Measurements from ENCODE around the gene TMPRSS11A.

Gene TMPRSS11A

DNA sequence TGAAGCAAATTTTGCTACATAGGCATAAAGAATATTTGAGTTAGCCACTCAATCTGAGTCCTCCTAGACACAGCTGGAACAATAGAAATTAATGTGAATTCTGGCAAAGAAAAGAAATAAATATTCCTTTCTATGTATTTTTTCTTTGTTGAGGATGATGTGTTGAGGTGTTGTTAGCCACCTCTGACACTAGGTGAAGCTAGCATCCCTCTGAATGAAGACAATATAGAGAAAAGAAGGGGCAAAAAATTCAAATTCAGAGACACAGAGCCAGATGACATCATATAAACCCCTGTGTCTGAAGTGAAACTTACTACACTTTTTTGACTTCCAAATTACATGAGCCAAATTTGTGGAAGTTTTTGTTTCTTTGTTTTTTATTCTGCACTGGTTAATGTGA is 44.9 kb downstream of the TMPRSS11A start:
- no peak for DNase-seq
- intact Hi-C loops (cut with DNase I) = no loop called here

GRCh38 chr4:67915400-67915966 is 47.8 kb downstream of the TMPRSS11A start:
- intact Hi-C loops (cut with DNase I) = no loop called here
- no peak for DNase-seq

DNA sequence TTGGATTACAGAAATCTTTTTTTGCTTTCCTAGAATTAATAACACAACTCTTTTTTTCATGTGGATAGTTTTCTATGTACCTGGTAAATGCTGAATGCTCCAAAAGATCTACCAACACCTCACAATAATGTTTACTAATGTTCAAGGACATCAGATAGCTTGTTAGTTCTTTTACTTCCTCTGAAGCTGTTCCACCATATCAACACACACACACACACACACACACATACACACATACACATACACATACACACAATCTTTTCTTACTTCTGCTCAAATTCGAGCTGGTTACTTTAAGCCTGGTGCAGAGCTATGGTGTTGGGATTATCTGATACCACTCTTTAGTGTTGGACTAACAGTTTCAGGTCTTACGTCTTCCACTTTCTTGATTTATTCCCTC is 51.2 kb downstream of the TMPRSS11A start:
- intact Hi-C loops (cut with DNase I) = no loop called here
- no peak for DNase-seq

DNA sequence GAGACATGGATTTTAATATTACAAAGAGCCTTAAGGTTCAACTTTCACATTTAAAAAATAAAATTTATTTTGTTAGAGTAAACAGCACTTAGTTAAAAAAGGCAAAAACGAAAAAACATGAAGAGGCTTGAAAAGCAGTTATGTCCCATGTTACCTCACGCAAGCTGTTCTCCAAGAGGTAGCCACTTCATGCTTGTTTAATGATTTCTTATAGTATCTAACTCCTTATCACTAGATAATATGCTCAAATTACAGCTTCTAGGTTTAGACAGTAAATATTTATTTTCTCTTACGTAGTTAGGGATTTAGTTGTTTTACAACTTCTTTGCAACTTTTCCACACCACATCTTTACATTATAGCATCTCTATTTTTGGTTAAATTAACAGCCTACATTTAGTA is 51.7 kb downstream of the TMPRSS11A start:
- DNase-seq = no peak
- intact Hi-C loops (cut with DNase I) = no loop called here

GRCh38 chr4:67911141-67911540 is 52.2 kb downstream of the TMPRSS11A start:
- no peak for DNase-seq
- intact Hi-C loops (cut with DNase I) = no loop called here

DNA sequence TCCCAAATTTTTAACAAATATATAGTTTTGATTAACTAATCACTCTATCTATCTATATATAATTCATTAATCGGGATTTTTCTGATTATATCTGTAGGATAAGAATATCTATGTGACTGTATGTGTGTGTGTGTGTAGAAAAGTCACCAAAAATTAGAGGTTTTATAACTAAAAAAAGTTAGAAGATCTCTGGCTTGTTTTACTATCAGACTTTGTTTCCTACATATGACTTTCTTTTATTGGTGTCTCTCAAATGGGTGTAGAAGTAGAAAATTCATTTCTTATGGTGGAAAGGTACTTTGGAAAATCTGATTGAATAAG is 52.7 kb downstream of the TMPRSS11A start:
- DNase-seq = no peak
- intact Hi-C loops (cut with DNase I) = no loop called here

DNA sequence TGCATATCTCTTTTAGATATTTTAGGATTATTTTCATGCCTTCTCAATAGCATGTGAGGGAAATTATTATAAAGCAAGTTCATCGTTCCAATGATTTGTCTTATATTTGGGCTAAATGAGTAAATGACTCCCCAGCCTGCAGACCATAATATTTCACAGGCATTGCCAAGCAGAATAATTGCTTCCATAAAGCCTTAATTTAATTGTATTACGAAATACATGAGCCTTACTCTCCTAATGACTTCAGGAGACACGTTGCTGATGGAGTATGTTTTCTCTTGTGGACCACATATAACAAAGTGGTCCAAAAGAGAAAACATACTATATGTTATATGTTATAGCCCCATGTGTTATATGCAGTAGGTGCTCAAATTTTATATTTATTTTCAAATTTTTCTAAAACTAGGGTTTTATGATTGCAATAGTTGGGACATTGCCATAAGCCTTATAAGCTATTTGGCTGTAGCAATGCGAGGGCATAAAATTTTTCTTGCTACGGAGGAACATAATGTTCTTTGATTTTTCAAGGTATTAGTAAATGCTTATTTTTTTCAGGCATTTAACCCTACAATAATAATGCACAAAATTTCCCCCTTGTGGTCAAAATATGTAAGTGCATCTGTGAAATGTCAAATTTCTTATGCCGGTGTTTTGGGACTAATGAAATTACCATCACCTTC is 53.2 kb downstream of the TMPRSS11A start:
- no peak for DNase-seq
- intact Hi-C loops (cut with DNase I) = no loop called here

DNA sequence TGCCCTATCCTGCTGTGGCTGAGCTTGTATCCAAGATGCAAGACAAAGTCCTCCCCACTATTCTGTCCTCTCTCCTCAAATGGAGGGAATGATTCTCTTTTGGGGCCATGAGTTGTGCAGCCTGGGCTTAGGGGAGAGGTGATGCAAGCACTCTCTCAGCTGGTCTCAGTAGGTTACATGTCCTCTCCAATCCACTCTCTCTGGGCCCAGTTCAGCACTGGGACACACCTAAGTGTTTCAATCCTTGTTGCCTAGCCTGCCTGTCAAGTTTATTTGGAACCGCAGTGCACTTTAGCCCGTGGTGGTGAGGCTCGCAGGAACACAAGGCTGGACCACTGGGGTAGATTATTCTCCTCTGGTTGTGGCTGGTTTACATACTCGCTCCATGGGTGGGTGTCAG is 55.6 kb downstream of the TMPRSS11A start:
- no peak for DNase-seq
- intact Hi-C loops (cut with DNase I) = no loop called here

DNA sequence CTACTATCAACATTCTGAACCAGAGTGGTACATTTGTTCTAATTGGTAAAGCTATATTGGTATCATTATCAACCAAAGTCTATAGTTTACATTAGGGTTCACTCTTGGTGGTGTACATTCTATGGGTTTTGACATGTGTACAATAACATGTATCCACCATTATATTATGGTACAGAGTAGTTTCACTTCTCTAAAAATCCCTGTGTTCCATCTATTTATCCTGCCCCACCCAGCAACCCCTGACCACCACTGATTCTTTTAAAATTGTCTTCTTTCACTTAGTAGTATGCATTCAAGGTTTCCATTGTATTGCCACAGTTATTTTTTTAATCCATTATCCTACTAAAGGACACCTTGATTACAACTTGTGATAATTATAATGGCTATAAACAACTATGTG is 64.2 kb downstream of the TMPRSS11A start:
- intact Hi-C loops (cut with DNase I) = no loop called here
- no peak for DNase-seq

DNA sequence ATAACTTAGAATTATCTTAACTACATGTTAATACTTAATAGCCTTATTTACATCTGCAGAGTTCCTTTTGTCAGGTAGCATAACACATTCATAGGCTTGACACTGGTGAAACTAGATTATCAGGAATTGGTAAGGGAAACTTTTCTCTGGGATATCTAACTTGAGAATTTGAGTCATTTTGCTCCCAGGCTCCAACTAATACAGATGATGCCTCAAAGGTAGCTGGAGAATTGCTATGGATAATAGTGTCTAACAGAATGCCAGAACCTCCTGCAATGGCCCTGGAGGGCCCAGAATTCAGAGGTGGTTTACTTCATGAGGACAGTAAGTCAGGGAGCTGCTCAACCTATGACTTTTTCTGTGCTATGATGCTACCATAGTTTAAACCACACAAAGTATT is 65.6 kb downstream of the TMPRSS11A start:
- intact Hi-C loops (cut with DNase I) = no loop called here

DNA sequence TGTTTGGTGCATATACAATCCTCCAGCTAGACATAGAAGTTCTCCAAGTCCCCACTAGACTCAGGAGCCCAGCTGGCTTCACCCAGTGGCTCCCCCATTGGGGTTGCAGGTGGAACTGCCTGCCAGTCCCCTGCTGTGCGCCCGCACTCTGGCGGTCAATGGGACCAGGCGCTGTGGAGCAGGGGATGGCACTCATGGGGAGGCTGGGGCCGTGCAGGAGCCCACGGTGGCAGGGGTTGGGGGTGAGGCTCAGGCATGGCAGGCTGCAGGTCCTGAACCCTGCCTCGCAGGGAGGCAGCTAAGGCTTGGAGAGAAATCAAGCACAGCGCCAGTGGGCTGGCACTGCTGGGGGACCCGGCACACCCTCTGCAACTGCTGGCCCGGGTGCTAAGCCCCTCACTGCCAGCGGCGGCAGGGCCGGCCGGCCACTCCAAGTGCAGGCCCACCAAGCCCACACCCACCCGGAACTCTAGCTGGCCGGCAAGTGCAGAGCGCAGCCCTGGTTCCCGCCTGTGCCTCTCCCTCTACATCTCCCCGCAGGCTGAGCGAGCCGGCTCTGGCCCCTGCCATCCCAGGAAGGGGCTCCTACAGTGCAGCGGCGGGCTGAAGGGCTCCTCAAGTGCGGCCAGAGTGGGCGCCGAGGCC is 66.8 kb downstream of the TMPRSS11A start:
- intact Hi-C loops (cut with DNase I) = no loop called here
- no peak for DNase-seq

More for the DNA sequence above, 65.6 kb downstream of the TMPRSS11A start:
- no peak for DNase-seq

DNA sequence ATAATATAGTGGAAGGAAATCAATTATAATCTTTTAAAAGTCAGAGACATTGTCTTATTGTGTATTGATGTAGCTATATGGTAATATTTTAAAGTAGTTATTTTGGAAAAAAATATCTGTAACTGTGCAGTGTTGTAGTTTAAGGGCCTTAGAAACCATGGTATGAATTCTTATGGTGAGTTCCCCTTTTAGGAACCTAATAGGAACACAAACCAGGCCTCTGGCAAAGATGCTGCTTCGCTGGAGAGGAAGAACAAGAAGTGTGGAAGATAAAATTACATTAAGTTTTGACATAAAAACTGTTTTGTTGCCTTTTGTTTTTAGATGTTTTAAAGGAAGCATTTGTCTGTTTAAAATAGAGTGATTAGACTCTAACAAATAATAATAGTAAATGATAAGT is 68.6 kb downstream of the TMPRSS11A start:
- no peak for DNase-seq
- intact Hi-C loops (cut with DNase I) = no loop called here

GRCh38 chr4:67892905-67893304 is 70.4 kb downstream of the TMPRSS11A start:
- no peak for DNase-seq
- intact Hi-C loops (cut with DNase I) = no loop called here

GRCh38 chr4:67892253-67892652 is 71.0 kb downstream of the TMPRSS11A start:
- no peak for DNase-seq
- intact Hi-C loops (cut with DNase I) = no loop called here

DNA sequence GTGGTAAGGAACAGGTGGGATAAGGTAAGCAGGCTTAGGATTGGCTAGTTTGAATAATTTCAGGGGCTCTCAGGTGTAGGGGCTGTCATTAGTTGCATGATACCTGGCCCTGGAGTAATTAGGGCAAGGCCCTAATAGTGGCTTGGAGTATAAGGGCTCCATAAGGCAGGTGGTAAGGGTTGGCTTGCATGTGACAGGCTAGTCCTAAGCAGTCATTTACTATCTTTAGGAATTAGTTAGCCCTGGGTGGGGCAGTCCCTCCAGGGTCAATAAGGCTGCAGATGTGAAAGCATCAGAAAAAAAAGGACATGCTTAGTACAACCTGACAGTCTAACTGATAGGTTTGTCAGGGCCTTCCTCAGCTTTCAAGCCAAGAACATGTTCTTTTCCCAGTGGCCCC is 71.6 kb downstream of the TMPRSS11A start:
- no peak for DNase-seq
- intact Hi-C loops (cut with DNase I) = no loop called here

DNA sequence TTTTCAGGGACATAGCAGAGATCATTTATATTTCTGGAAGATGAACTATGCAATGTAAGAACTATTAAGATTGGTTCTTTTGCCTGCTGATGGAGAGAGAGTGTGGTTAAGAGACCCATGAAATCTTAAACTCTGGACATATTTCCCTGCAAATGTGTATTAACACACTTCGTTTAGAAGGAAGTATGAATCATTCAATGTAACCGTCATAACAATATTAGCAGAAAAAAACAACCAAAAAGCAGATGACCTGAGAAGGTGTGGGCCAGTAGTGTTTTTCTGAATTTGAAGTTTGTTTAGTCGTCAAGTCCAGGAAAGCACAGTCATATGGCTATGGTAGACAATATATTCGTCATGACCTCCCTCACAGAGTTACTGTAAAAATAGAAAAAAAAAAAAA is 77.0 kb downstream of the TMPRSS11A start:
- no peak for DNase-seq
- intact Hi-C loops (cut with DNase I) = no loop called here

GRCh38 chr4:67885762-67886161 is 77.5 kb downstream of the TMPRSS11A start:
- intact Hi-C loops (cut with DNase I) = no loop called here
- DNase-seq = no peak

DNA sequence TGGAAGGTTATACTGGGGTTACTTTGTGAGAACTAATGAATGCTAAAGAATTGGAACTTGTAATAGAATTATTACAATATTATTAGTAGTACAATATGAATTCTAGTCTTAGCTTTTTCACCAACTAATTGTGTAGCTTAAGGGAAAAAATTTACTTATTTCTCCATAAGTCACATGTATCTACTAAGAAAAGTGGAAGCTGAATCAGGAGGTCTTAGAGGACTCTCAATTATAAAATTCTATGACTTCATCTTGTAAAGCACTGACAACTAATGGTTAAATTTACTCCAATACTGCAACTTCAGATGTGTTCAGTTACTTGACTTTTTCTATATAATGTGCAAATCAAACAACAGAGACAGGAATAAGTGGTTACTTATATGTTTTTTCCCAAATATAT is 78.6 kb downstream of the TMPRSS11A start:
- no peak for DNase-seq
- intact Hi-C loops (cut with DNase I) = no loop called here

DNA sequence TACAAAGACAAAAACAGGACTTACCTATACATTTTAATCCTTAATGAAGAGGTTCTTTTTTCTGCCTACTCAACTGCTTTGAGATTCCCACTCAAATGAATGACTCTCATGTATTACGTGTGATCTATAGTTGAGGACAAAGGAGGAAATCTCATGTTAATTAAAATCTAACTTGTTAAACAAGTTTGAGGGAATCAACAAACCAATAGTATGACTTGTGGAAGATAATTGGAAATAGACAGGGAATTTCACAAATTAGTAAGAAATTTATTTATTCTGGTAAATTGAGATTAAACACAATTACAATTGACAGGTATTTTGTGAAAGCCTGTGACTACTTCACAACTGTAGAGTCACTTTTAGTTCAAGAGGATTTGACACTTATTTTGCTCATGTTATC is 79.4 kb downstream of the TMPRSS11A start, which contains the start of gene TMPRSS11D:
TMPRSS11D (minus strand) TSS at position 101 of the 400 bp plus-strand sequence; CDS start at position 32, 69 bp downstream.
- intact Hi-C loops (cut with DNase I) = no loop called here
- no peak for DNase-seq

- intact Hi-C loops (cut with DNase I) = no loop called here
- no peak for DNase-seq
These were observed 79.8 kb downstream of the TMPRSS11A start for GRCh38 chr4:67883458-67883857.
